IPS-18c (cell line): Measurements from ENCODE around the gene GDAP2.
"Not testable (repeated sequence)": the region's sequence is repeated elsewhere in the genome, so short reads cannot be mapped to it uniquely, and the experiment has no call there.

Source experiments
- H3K4me3 ChIP-seq: 2 replicates; pipeline ENCODE4 v1.7.0; 2013; ENCODE audit warnings: low read depth, mild to moderate bottlenecking, low read length, moderate library complexity; ENCODE audit not compliant: insufficient read depth
- H3K9me3 ChIP-seq: one replicate; pipeline ENCODE4 v1.6.1; 2013; ENCODE audit warnings: mild to moderate bottlenecking, low read length, moderate library complexity; ENCODE audit not compliant: control insufficient read depth, insufficient read depth

The GDAP2 gene

DNA sequence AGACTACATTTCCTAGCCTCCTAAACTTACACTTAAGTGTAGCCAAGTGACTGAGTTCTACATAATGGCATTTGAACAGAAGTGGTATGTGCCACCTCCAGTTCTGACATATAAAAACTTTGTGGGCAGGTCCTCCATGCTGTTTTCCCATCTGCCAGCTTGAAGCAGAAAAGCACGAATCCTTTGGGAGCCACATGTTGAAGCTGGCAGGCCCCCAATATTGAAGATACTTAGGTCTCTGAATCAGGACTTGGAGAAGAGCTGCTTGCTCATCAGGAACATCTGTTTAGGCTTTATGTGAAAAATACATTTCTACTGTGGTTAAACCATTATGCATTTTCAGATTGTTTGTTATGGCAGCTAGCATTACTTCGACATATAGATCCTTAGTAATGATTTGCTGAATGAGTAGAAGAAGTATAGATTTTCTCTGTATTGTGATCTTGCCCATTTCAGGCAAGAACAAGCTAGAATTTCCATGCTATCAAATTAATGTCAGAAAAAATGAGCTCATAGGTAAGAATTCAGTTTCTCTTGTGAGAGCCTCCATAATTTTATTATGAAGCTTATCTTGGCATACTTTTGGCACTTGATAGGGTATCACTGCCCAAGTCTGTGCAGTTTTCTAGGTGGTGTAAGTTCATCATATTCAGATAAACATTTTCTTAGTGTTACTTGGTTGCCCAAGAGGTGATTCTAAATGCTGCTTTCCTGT lies 68.4 kb downstream of the GDAP2 start:
- Histone ChIP-seq H3K4me3 (no peak overlapping the region), H3K9me3 (no peaks in the 10 kb centered on the region)

DNA sequence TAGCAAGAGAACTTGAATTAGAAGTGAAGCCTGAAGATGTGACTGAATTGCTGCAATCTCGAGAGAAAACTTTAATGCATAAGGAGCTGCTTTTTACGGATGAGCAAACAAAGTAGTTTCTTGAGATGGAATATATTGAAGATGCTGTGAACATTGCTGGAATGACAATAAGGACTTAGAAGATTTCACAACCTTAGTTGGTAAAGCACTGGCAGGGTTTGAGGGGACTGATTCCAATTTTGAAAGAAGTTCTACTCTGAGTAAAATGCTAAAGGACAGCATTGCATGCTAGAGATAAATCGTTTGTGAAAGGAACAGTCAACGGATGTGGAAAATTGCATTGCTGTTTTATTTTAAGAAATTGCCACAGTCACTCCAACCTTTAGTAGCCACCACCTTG lies 69.5 kb downstream of the GDAP2 start:
- H3K4me3 ChIP-seq = no peak overlapping the region

DNA sequence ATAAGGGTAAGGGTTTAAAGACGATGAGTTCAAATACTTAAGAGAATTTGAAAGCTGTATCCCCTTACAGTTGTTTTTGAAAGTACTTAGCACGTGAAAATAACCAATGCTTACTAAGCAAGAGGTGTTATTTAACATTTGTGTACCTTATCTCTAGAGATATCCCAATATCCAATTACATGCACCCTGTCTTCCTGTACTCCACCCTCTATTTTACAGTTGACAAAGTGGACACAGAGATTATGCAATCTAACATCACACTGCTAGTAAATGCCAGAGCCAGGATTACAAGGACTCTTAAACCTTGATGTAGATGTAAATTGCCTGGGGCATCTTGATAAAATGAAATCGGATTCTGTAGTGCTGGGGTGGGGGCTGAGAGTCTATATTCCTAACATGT lies 72.0 kb downstream of the GDAP2 start:
- Histone ChIP-seq H3K4me3 (no peak overlapping the region), H3K9me3 (no peaks in the 10 kb centered on the region)

More for the DNA sequence above, 69.5 kb downstream of the GDAP2 start:
- no peaks in the 10 kb centered on the region for H3K9me3 ChIP-seq

DNA sequence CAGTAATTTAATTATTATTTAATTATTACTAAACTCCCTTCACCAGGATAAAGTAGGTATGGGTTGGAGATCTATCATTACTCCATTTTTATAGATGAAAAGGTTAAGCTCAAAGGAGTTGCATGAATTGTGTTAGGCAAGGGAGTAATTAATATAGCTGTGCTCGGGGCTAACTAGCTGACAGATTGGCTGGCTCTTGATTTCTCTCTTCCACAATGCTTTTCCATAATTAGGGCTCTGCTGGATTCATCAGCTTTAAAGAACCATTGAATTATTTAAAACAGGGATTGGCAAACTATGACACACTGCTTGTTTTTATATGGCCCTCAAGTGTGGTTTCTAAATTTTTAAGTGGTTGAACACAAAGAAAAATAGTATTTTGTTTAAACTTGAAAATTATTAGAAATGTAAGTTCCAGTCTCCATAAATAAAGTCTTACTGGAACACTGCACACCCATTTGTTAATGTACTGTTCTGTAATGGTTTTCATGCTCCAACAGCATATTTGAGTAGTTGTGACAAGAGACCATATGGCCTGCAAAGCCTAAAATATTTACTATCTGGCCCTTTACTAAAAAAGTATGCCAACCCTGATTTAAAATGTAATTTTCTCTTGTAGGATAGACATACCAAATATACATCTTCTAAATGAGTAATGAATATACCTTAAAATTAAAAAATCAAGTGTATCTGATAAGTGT lies 76.4 kb downstream of the GDAP2 start:
- Histone ChIP-seq H3K4me3 (no peak overlapping the region), H3K9me3 (no peaks in the 10 kb centered on the region)

DNA sequence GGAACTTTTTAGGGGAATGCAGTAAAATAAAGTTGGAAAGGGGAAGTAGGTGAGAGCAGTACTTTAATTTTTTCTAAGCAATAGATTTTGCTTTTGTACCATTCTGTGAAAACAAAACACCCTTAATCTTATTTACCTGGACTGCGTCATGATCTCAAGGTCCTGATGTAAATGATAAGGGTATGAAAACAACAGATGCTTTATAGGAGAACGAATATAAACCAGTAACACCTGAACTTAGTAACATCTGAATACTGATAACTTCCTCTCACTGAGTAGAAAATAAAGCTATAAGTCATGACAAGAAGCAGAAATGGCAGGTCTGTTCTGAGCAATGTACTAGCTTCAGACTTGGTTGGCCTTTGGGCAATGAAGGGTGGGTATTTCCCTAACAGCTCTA lies 77.7 kb downstream of the GDAP2 start:
- Histone ChIP-seq H3K9me3 (no peaks in the 10 kb centered on the region), H3K4me3 (no peak overlapping the region)

DNA sequence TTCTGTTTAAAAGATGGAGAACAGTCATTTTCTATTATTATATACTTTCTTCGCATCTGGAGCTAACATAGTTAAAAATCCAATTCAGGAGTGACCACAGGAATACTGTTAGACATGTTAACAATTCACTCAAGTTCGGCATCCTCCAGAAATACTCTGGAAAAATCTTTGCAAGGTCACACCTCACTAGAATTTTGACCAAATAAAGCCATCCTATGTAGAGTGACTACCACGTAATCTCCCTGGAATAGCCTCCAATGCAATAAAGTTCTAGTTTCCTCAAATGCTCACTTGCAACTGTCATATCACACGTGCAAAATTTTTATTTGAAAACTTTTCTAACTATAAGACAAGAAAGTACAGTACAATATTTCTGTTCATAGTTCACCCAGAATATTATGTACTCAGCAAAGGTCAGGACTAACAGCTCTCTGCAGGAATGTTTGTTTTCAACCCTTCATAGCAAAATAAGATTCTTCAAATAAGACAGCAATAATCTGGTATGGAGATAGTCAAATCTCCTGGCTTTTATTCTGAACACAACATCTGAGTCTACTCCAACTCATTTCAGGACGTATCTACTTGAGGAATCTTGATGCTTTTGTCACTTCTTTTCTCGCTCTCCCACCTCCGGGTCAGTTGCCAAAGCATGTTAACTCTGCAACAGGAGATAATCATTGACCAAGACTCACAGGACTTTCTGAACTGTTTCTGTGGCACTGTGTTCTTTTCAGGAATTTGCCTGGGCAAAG lies 82.6 kb downstream of the GDAP2 start:
- no peaks in the 10 kb centered on the region for H3K9me3 ChIP-seq
- no peak overlapping the region for H3K4me3 ChIP-seq

DNA sequence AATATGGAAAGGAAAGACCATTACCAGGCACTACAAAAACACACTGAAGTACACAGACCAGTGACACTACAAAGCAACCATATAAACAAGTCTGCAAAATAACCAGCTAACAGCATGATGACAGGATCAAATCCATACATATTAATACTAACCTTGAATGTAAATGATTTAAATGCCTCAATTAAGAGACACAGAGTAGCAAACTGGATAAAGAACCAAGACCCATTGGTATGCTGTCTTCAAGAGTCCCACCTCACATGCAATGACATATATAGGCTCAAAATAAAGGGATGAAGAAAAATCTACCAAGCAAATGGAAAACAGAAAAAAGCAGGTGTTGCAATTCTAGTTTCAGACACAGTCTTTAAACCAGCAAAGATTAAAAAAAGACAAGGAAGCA lies 84.9 kb downstream of the GDAP2 start:
- H3K9me3 ChIP-seq, H3K4me3 ChIP-seq: not testable (repeated sequence)

DNA sequence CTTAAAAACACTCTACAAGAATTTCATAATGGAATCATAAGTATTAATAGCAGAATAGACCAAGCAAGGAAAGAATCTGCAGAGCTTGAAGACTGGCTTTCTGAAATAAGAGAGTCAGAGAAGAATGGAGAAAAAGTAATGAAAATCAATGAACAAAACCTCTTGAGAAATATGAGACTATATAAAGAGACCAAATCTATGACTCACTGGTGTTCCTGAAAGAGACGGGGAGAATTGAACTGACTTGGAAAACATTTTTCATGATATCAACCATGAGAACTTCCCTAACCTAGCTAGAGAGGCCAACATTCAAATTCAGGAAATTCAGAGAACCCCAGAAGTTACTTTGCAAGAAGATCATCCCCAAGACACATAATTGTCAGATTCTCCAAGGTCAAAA lies 85.6 kb downstream of the GDAP2 start:
- H3K9me3 ChIP-seq = no peaks in the 10 kb centered on the region

DNA sequence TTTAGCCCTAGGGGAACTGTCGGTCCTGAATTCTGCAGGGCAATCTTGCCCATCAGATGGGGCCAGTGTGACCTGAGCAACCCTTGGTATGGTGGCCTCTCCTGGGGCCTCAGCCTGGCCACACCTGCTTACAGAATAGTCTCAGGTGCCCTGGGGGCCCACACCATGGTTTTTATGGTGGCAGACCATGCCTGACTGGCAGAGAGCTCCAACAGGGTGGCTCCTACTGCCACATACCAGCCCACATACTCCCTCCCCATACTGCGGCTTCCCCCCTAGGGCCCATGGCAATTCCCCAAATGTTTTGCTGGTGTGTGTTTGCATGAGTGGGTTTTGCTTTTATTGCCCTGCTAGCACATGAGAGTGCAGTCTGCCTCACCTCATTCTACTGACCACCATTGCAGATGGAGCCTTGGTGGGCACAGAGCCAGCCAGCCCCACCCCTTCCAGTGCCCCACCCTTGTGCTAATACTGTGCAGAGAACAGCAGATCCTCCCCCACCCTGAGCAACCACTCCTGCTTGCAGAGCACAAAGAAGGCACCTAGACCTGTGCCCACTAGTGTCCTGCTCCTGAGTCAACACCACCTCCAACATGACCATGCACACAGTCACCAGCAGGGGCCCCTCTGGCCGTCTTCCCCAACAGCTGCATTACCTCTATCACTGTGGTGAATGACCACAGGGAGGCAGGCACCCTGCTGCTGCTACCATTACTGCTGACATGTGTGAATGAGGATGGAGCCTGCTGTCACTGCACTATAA lies 86.8 kb downstream of the GDAP2 start:
- no peak overlapping the region for H3K4me3 ChIP-seq
- no peaks in the 10 kb centered on the region for H3K9me3 ChIP-seq

More for the DNA sequence above, 85.6 kb downstream of the GDAP2 start:
- no peak overlapping the region for H3K4me3 ChIP-seq

DNA sequence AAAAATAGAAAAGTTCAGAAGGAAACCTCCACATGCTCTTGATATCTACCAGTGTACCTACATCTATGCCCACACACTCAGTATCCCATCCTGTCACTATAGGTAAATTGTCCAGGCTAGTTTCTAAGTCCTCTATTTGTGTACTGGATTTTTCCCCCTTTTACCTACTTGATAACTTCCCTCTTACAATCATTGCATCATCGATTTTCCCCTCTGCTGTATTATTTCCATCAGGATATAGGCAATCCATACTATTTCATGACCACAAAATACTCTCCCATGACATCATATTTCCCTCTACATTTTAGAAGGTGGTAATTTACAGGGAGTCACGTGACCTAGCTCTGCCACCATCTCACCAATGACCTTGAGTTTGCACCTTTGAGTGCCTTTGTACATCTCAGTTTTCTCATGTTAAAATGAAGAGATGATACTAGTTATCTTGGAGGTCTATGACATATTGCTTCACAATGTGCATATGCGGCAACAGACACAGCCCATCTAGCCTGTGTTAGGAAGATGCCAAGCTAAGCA lies 88.2 kb downstream of the GDAP2 start:
- Histone ChIP-seq H3K4me3 (no peak overlapping the region), H3K9me3 (no peaks in the 10 kb centered on the region)

DNA sequence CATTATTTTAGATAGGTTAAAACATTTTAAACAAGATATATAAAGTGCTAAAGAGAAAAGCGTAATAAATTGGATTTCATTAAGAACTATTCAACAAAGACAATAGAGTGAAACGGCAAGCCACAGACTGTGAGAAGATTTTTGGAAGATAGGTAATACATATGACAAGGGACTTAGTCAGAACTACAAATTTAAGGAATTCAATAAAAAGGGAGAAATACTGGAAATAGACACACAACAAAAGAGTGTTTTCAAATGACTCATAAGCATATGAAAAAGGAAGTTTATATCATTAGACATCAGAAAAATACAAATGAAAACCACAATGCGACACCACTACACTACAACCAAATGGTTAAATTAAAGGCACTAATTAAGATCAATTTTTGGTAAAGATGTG lies 90.5 kb downstream of the GDAP2 start:
- H3K9me3 ChIP-seq = no peaks in the 10 kb centered on the region
- no peak overlapping the region for H3K4me3 ChIP-seq

DNA sequence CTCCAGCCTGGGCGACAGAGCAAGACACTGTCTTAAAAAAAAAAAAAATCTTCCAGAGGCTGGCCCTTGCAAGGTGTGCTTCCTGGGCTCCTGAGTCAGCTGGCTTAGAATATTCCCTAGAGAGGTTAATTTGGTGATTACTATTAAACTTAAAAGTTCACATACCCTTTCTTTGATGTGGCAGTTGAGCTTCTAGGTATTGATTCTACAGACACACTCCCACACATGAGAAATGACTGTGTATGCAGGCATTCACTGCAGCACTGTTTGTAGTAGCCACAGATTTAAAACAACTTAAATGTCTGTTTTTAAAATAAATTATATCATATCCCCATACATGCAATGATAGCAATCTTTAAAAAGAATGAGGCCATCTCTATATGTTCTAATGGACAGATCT lies 93.4 kb downstream of the GDAP2 start:
- Histone ChIP-seq H3K9me3 (no peaks in the 10 kb centered on the region), H3K4me3 (no peak overlapping the region)

DNA sequence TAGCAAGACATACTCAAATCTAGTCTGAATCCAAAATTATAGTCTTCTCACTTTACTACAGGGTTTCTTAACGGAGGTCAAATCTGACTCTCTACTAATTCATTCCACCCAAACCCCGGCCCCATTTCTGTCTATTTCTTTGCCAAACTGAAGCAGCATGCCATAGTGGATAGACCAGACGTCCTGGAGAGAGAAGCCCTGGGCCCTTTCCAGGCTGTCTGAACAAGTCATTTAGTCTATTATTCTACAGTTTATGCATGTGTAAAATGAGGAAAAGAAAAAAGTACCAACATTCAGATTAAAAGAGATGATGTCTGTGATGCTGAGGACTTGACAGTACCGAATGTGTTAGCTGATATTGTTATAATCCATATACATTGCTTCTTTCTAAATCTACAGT lies 95.0 kb downstream of the GDAP2 start:
- H3K4me3 ChIP-seq = no peak overlapping the region
- H3K9me3 ChIP-seq = no peaks in the 10 kb centered on the region

DNA sequence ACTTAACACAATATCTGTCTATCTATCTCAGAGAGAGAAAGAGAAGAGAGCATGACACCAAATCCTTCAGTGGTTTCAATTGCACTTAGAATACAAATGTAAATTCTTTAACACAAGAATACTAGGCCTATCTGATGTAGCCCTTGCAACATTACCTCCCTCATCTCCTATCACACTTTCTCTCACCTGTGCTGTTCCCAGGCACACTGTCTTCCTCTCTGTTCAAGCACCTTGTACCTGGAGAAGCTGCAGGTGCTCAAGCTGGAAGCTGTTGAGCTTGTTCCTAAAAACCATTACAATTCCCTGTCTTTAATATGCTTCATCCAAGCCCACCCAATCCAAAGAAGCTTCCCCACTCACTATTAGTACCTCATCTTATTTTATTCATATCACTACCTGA lies 97.0 kb downstream of the GDAP2 start:
- Histone ChIP-seq H3K9me3 (no peaks in the 10 kb centered on the region), H3K4me3 (no peak overlapping the region)

DNA sequence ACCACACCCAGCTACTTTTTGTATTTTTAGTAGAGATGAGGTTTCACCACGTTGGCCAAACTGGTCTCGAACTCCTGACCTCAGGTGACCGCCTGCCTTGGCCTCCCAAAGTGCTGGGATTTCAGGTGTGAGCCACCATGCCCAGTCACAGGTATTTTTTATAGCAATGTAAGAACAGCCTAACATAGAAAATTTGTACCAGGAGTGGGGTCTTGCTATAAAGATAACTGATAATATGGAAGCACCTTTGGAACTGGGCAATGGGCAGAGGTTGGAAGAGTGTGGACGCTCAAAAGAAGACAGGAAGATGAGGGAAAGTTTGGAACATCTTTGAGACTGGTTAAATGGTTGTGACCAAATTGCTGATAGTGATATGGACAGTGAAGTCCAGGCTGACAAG lies 99.2 kb downstream of the GDAP2 start:
- H3K9me3 ChIP-seq = no peaks in the 10 kb centered on the region
- H3K4me3 ChIP-seq = no peak overlapping the region

DNA sequence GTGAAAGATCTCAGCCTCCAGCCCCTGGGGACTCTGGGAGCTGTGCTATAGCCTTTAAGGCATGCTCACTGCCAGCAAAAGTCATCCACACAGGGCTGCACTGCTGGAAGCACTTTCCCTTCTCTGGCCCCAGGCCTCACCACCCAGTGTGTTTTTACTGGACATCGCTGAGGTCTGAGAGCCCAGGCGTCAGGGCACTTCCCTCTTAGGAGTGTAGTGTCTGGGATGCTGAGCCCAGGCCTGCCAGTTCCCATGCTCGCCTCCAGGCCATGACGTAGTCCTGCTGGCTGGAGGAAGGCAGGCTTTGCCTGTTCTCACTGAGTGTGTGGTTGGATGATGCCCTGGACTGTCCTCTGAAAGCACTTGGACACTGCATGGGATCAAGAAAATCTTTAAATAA lies 101.2 kb downstream of the GDAP2 start:
- H3K4me3 ChIP-seq = no peak overlapping the region
- H3K9me3 ChIP-seq = no peaks in the 10 kb centered on the region

DNA sequence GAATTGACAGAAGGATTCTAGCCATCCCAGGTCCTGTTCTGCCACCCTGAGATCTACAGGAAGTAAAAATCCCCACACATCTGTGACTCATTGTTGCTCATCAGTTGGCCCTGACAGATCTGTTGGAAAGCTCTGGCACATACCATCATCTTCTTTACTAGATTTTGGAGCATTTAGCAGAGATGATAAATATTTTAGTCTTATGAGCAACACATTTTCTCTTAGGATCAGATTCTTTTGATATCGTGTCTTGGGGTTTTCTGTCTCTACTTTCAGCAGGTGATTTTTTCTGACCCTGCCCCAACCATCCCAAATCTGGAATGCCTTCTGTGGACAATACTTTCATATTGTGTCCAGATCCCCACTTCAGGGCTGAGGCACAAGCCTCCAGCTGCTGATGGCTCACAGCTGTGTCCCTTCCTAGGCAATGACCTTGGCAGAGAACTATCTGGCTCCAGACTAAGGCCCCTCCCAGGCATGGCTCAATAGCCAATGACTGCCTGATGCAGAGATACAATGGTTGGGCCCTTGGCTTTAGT lies 102.8 kb downstream of the GDAP2 start:
- H3K9me3 ChIP-seq = no peaks in the 10 kb centered on the region
- no peak overlapping the region for H3K4me3 ChIP-seq
